T-helper 2 cell (primary cell): Measurements from ENCODE around the gene ADCK2.
A peak's percentile ranks its signal among the peaks of the same experiment; 100 is the strongest.
"Not testable (repeated sequence)": the region's sequence is repeated elsewhere in the genome, so short reads cannot be mapped to it uniquely, and the experiment has no call there.

ENCODE experiments used
- DNase-seq, 5 experiments: peaks; one replicate each; pipeline versions ENCODE4 v3.0.0 to v3.0.0-alpha.2; 2012 to 2022

Gene ADCK2

GRCh38 chr7:140646931-140647647 lies 25.7 kb upstream of the ADCK2 start:
- DNase-seq = peak in 2 of 5 experiments; percentile 6 to 43

- no peak for DNase-seq
These were observed 23.1 kb upstream of the ADCK2 start for GRCh38 chr7:140649556-140650205.

- DNase-seq = no peak
These were observed 22.4 kb upstream of the ADCK2 start for GRCh38 chr7:140650367-140650766.

GRCh38 chr7:140653319-140654108 lies 19.2 kb upstream of the ADCK2 start:
- peak in 1 of 5 experiments; percentile 20 for DNase-seq

- DNase-seq = no peak
These were observed 18.7 kb upstream of the ADCK2 start for GRCh38 chr7:140654109-140654387.

GRCh38 chr7:140654661-140655060 lies 18.1 kb upstream of the ADCK2 start:
- DNase-seq = no peak

- no peak for DNase-seq
These were observed 17.0 kb upstream of the ADCK2 start for GRCh38 chr7:140655511-140656408.

- peak in 1 of 5 experiments; percentile 73 for DNase-seq
These were observed 15.9 kb upstream of the ADCK2 start for GRCh38 chr7:140656548-140657515.

- no peak for DNase-seq
These were observed 14.9 kb upstream of the ADCK2 start for GRCh38 chr7:140657891-140658290.

GRCh38 chr7:140659856-140660255 lies 12.9 kb upstream of the ADCK2 start:
- no peak for DNase-seq

GRCh38 chr7:140661124-140661523 lies 11.6 kb upstream of the ADCK2 start:
- no peak for DNase-seq

- DNase-seq = not testable (repeated sequence)
These were observed 9.8 kb upstream of the ADCK2 start for GRCh38 chr7:140662938-140663337.

- no peak for DNase-seq
These were observed 5.3 kb upstream of the ADCK2 start for GRCh38 chr7:140667476-140667875.

GRCh38 chr7:140668641-140669040 lies 4.1 kb upstream of the ADCK2 start:
- DNase-seq = no peak

GRCh38 chr7:140669352-140669751 lies 3.4 kb upstream of the ADCK2 start:
- no peak for DNase-seq

- DNase-seq = not testable (repeated sequence)
These were observed 2.9 kb upstream of the ADCK2 start for GRCh38 chr7:140669862-140670261.

- no peak for DNase-seq
These were observed 2.3 kb upstream of the ADCK2 start for GRCh38 chr7:140670343-140670935.

- DNase-seq = no peak
These were observed 779 bp upstream of the ADCK2 start for GRCh38 chr7:140671966-140672365.

- DNase-seq = peak; percentile 27 to 73 (median 51)
These were observed 473 bp downstream of the ADCK2 start for GRCh38 chr7:140673063-140673773.

GRCh38 chr7:140673774-140674155 lies 1.0 kb downstream of the ADCK2 start:
- no peak for DNase-seq
